WTC11 (cell line): ENCODE data around the gene SHLD1. TPM values are rescaled to one million over a fixed set of nuclear protein-coding genes. Genes with fewer than 3 reads are reported as not detected.

ENCODE experiments used
- ATAC-seq: fragments of 200-7000 bp; cut with Tn5 transposase; 2 replicates; pipeline ENCODE4 v1.10.0; 2021; ENCODE audit warnings: mild to moderate bottlenecking, moderate library complexity
- CTCF ChIA-PET: fragments of 300-600 bp; sonication (Branson Sonifier 250); formaldehyde crosslinking; loops from one replicate; lab custom pipeline; 2021; ENCODE audit warnings: antibody characterized with exemption; lab: Charles Lee
- POLR2A ChIA-PET: fragments of 350-600 bp; sonication (Branson Sonifier 250); formaldehyde crosslinking; loops from one replicate; lab custom pipeline; 2021; ENCODE audit warnings: antibody characterized with exemption; lab: Charles Lee
- DNase-seq: peaks from one replicate; pipeline ENCODE4 v3.0.0; 2021; ENCODE audit warnings: low spot score
- H3K27ac Mint-ChIP-seq: 2 replicates; pipeline ENCODE4 v1.8.0; 2021; ENCODE audit warnings: mixed read lengths
- H3K27me3 Mint-ChIP-seq: 2 replicates; pipeline ENCODE4 v1.8.0; 2021; ENCODE audit warnings: low read depth, mild to moderate bottlenecking, moderate library complexity, mixed read lengths
- H3K36me3 Mint-ChIP-seq: 2 replicates; pipeline ENCODE4 v1.8.0; 2021; ENCODE audit warnings: mixed read lengths
- H3K4me1 Mint-ChIP-seq: 2 replicates; pipeline ENCODE4 v1.8.0; 2022; ENCODE audit warnings: mixed read lengths
- H3K4me3 Mint-ChIP-seq: 2 replicates; pipeline ENCODE4 v1.8.0; 2021; ENCODE audit warnings: mild to moderate bottlenecking, moderate library complexity, mixed read lengths
- H3K9me3 Mint-ChIP-seq: 2 replicates; pipeline ENCODE4 v1.8.0; 2021; ENCODE audit warnings: mixed read lengths
- ARID4B ChIP-seq: sonication (generic); formaldehyde crosslinking; IDR thresholded peaks from 2 replicates; pipeline ENCODE4 v1.8.0; 2023; ENCODE audit warnings: missing genetic modification reagents, mild to moderate bottlenecking, borderline replicate concordance
- ATF1 ChIP-seq: sonication (generic); formaldehyde crosslinking; IDR thresholded peaks from 2 replicates; pipeline ENCODE4 v1.8.1; 2023; ENCODE audit warnings: mild to moderate bottlenecking, moderate library complexity, missing genetic modification reagents
- ATF2 ChIP-seq: sonication (generic); formaldehyde crosslinking; IDR thresholded peaks from 2 replicates; pipeline ENCODE4 v1.8.1; 2022; ENCODE audit warnings: low read depth, missing genetic modification reagents, borderline replicate concordance
- ATF6 ChIP-seq: sonication (generic); formaldehyde crosslinking; IDR thresholded peaks from 2 replicates; pipeline ENCODE4 v1.8.1; 2023; ENCODE audit warnings: mild to moderate bottlenecking, missing genetic modification reagents
- E2F1 ChIP-seq: sonication (generic); formaldehyde crosslinking; IDR thresholded peaks from 2 replicates; pipeline ENCODE4 v1.8.0; 2022; ENCODE audit warnings: mild to moderate bottlenecking, missing genetic modification reagents
- ERG ChIP-seq: fragments of 250-450 bp; sonication (Bioruptor Pico); IDR thresholded peaks from 2 replicates; pipeline ENCODE4 v1.8.0; 2021; ENCODE audit warnings: mild to moderate bottlenecking
- HMGA2 ChIP-seq: fragments of 250-450 bp; sonication (Bioruptor Pico); IDR thresholded peaks from 2 replicates; pipeline ENCODE4 v1.4.0; 2021; ENCODE audit warnings: mild to moderate bottlenecking, moderate library complexity
- IRF1 ChIP-seq: sonication (generic); formaldehyde crosslinking; IDR thresholded peaks from 2 replicates; pipeline ENCODE4 v1.8.0; 2023; ENCODE audit warnings: missing genetic modification reagents
- MYBL2 ChIP-seq: sonication (generic); formaldehyde crosslinking; IDR thresholded peaks from 2 replicates; pipeline ENCODE4 v1.8.1; 2023; ENCODE audit warnings: mild to moderate bottlenecking, moderate library complexity, missing genetic modification reagents
- NFATC4 ChIP-seq: fragments of 250-450 bp; sonication (Bioruptor Pico); IDR thresholded peaks from 2 replicates; pipeline ENCODE4 v1.9.0; 2021; ENCODE audit warnings: mild to moderate bottlenecking
- NFE2L1 ChIP-seq: sonication (generic); formaldehyde crosslinking; IDR thresholded peaks from 2 replicates; pipeline ENCODE4 v1.8.1; 2023; ENCODE audit warnings: missing genetic modification reagents
- SOX15 ChIP-seq: fragments of 250-450 bp; sonication (Bioruptor Pico); IDR thresholded peaks from 2 replicates; pipeline ENCODE4 v1.9.0; 2021; ENCODE audit warnings: mild to moderate bottlenecking
- USF1 ChIP-seq: sonication (generic); formaldehyde crosslinking; IDR thresholded peaks from 2 replicates; pipeline ENCODE4 v1.8.0; 2022; ENCODE audit warnings: mild to moderate bottlenecking, missing genetic modification reagents
- USF2 ChIP-seq: sonication (generic); formaldehyde crosslinking; IDR thresholded peaks from 2 replicates; pipeline ENCODE4 v1.8.1; 2023; ENCODE audit warnings: mild to moderate bottlenecking, missing genetic modification reagents, moderate library complexity
- ZBTB21 ChIP-seq: sonication (generic); formaldehyde crosslinking; IDR thresholded peaks from 2 replicates; pipeline ENCODE4 v1.8.1; 2023; ENCODE audit warnings: mild to moderate bottlenecking, missing genetic modification reagents, borderline replicate concordance
- ZNF138 ChIP-seq: sonication (generic); formaldehyde crosslinking; conservative IDR thresholded peaks from 2 replicates; pipeline ENCODE4 v1.8.1; 2022; ENCODE audit warnings: mild to moderate bottlenecking, moderate library complexity, missing genetic modification reagents
- ZNF281 ChIP-seq: sonication (generic); formaldehyde crosslinking; IDR thresholded peaks from 2 replicates; pipeline ENCODE4 v1.8.0; 2023; ENCODE audit warnings: mild to moderate bottlenecking, missing genetic modification reagents
- ZNF671 ChIP-seq: fragments of 250-450 bp; sonication (Bioruptor Pico); IDR thresholded peaks from 2 replicates; pipeline ENCODE4 v1.8.0; 2021; ENCODE audit warnings: mild to moderate bottlenecking
- total RNA-seq: library from RNA; stranded (reverse); gene quantifications from 3 replicates; pipeline ENCODE4 v1.2.3, GENCODE V29; 2021

Gene SHLD1
- total RNA-seq, 1 experiment from 2014 or later: 4.1 TPM

GRCh38 chr20:5908981-5909380, 158.8 kb downstream of the SHLD1 start:
- no peak for ATAC-seq
- Mint-ChIP-seq H3K4me1 (peaks cover 17% of the 10 kb centered on the region), H3K27ac (no peak overlapping the region)
- no peak for DNase-seq
- CTCF ChIA-PET: no interaction called here
- POLR2A ChIA-PET: no interaction called here
- TF ChIP-seq ZNF281 (CRISPR knock-in tag) (no peak), MYBL2 (CRISPR knock-in tag) (no peak), ATF1 (CRISPR knock-in tag) (no peak), ATF2 (CRISPR knock-in tag) (no peak), HMGA2 (CRISPR knock-in tag) (no peak), NFATC4 (CRISPR knock-in tag) (no peak), ARID4B (CRISPR knock-in tag) (no peak), IRF1 (CRISPR knock-in tag) (no peak), USF1 (no peak)
- TF ChIP-seq, all 79 proteins: peak for 0
- H3K9me3 Mint-ChIP-seq: peaks cover 6% of the 10 kb centered on the region; the same call in 1 of the 2 replicates
- no peaks in the 10 kb centered on the region for H3K36me3 Mint-ChIP-seq
- H3K4me3 Mint-ChIP-seq: no peak overlapping the region
- H3K27me3 Mint-ChIP-seq: peaks cover 25% of the 10 kb centered on the region

GRCh38 chr20:5910186-5910585, 160.0 kb downstream of the SHLD1 start:
- H3K4me1 Mint-ChIP-seq: peaks cover 25% of the 10 kb centered on the region
- TF ChIP-seq ERG (no peak), ZBTB21 (CRISPR knock-in tag) (no peak), USF2 (no peak), ATF6 (CRISPR knock-in tag) (no peak), ZNF671 (no peak), E2F1 (no peak), ZNF138 (CRISPR knock-in tag) (no peak), SOX15 (no peak), USF1 (no peak), NFE2L1 (CRISPR knock-in tag) (no peak)

More at GRCh38 chr20:5910186-5910585, 160.0 kb downstream of the SHLD1 start:
- no peak for ATAC-seq
- no peak for DNase-seq
- H3K4me3 Mint-ChIP-seq: peak overlapping the region; percentile 71; the same call in 1 of the 2 replicates
- H3K9me3 Mint-ChIP-seq: peaks cover 6% of the 10 kb centered on the region; the same call in 1 of the 2 replicates
- peaks cover 25% of the 10 kb centered on the region for H3K27me3 Mint-ChIP-seq
- CTCF ChIA-PET: interaction anchor here (0.7 kb wide), 1 partner anchor 212 kb away, joined by 3 read pairs; no protein-coding TSS in a partner anchor
- H3K27ac Mint-ChIP-seq: no peak overlapping the region
- POLR2A ChIA-PET: no interaction called here
- no peaks in the 10 kb centered on the region for H3K36me3 Mint-ChIP-seq
